DOHH2 (cell line): ENCODE data around the gene SCN8A.
"Not testable (repeated sequence)": the region's sequence is repeated elsewhere in the genome, so short reads cannot be mapped to it uniquely, and the experiment has no call there.

Experiments
- H3F3A ChIP-seq: fragments of 200-600 bp; sonication (generic), shearing (Covaris generic); 2 replicates; pipeline ENCODE4 v1.6.0; 2016; ENCODE audit warnings: antibody characterized with exemption, mild to moderate bottlenecking; ENCODE audit not compliant: control insufficient read depth, insufficient read depth
- H3K27ac ChIP-seq: fragments of 200-600 bp; sonication (generic); 2 replicates; pipeline ENCODE4 v1.5.1; 2014; ENCODE audit warnings: low read depth, mild to moderate bottlenecking, low read length, moderate library complexity
- H3K27me3 ChIP-seq: fragments of 200-600 bp; sonication (generic); 2 replicates; pipeline ENCODE4 v1.6.1; 2014; ENCODE audit warnings: mild to moderate bottlenecking, low read length, mixed read lengths; ENCODE audit not compliant: control insufficient read depth
- H3K36me3 ChIP-seq: fragments of 200-600 bp; sonication (generic); 2 replicates; pipeline ENCODE4 v1.6.1; 2014; ENCODE audit warnings: mild to moderate bottlenecking, low read length, moderate library complexity, mixed read lengths; ENCODE audit not compliant: control insufficient read depth
- H3K4me1 ChIP-seq: fragments of 200-600 bp; sonication (generic); 2 replicates; pipeline ENCODE4 v1.6.1; 2014; ENCODE audit warnings: mild to moderate bottlenecking, low read length, mixed read lengths; ENCODE audit not compliant: control insufficient read depth
- H3K4me2 ChIP-seq: fragments of 200-600 bp; sonication (generic); 2 replicates; pipeline ENCODE4 v1.6.0; 2014; ENCODE audit warnings: mild to moderate bottlenecking, low read length, moderate library complexity
- H3K4me3 ChIP-seq: fragments of 200-600 bp; sonication (generic); 2 replicates; pipeline ENCODE4 v1.5.1; 2014; ENCODE audit warnings: mild to moderate bottlenecking, low read length, mixed read lengths
- H3K79me2 ChIP-seq: fragments of 200-600 bp; sonication (generic); 2 replicates; pipeline ENCODE4 v1.6.1; 2014; ENCODE audit warnings: mild to moderate bottlenecking, low read length, mixed read lengths; ENCODE audit not compliant: control insufficient read depth
- H3K9me2 ChIP-seq: fragments of 200-600 bp; sonication (generic); replicated peaks from 2 replicates; pipeline ENCODE4 v1.6.1; 2014; ENCODE audit warnings: mild to moderate bottlenecking, low read length, mixed read lengths; ENCODE audit not compliant: control insufficient read depth
- H3K9me3 ChIP-seq: fragments of 200-600 bp; sonication (generic); 2 replicates; pipeline ENCODE4 v1.6.1; 2014; ENCODE audit warnings: antibody characterized with exemption, low read length, mixed read lengths; ENCODE audit not compliant: control insufficient read depth, insufficient read depth
- H4K20me1 ChIP-seq: fragments of 200-600 bp; sonication (generic); 2 replicates; pipeline ENCODE4 v1.6.0; 2014; ENCODE audit warnings: low read depth, mild to moderate bottlenecking, antibody characterized with exemption, low read length, moderate library complexity; ENCODE audit not compliant: control insufficient read depth, insufficient read depth
- CTCF ChIP-seq: fragments of 200-600 bp; sonication (generic); IDR thresholded peaks from one replicate; pipeline ENCODE4 v1.5.1; 2014; ENCODE audit warnings: antibody characterized with exemption, mild to moderate bottlenecking, low read depth, low read length; ENCODE audit not compliant: poor library complexity, severe bottlenecking
- EZH2phosphoT487 ChIP-seq: fragments of 200-600 bp; sonication (generic); IDR thresholded peaks from 2 replicates; pipeline ENCODE4 v1.6.1; 2017; ENCODE audit warnings: borderline replicate concordance, mild to moderate bottlenecking, antibody characterized with exemption, low read length, moderate library complexity, mixed read lengths

Gene SCN8A

GRCh38 chr12:51639361-51639760, 48.3 kb downstream of the SCN8A start:
- no peaks in the 10 kb centered on the region for H3K36me3 ChIP-seq
- H3K27me3 ChIP-seq, result 0 out of 2 replicates have a peak, but pooled peaks cover 4% of the 10 kb centered on the region
- no peaks in the 10 kb centered on the region for H4K20me1 ChIP-seq
- H3K4me1 ChIP-seq, result no peaks in the 10 kb centered on the region
- H3K27ac ChIP-seq, result no peak overlapping the region
- no peak overlapping the region for H3K4me2 ChIP-seq
- no peaks in the 10 kb centered on the region for H3F3A ChIP-seq
- TF ChIP-seq CTCF (no peak), EZH2phosphoT487 (no peak)
- no peaks in the 10 kb centered on the region for H3K79me2 ChIP-seq
- H3K9me2 ChIP-seq, result no peaks in the 10 kb centered on the region
- H3K4me3 ChIP-seq, result no peak overlapping the region
- no peaks in the 10 kb centered on the region for H3K9me3 ChIP-seq

DNA sequence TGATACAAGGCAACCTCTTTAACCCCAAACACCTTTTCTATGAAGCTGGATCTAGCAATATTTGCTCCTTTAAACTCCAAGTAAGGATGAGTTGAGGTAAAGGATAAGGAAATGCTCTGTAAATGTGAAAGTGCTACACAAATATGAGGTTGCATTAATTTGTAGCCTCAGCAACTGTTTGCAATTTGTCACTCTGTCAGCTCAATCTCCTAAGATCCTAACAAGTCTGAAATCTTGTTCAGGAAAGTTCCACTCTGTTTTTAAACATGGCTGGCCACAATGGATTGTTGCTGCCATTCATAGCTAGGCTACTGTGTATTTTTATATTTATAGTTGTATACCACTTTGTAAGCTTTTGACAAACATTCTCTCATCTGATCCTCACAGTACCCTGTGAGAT, 51.3 kb downstream of the SCN8A start:
- Histone ChIP-seq H4K20me1 (no peaks in the 10 kb centered on the region), H3K4me1 (no peaks in the 10 kb centered on the region), H3K9me3 (no peaks in the 10 kb centered on the region), H3K79me2 (no peaks in the 10 kb centered on the region), H3K4me2 (no peak overlapping the region), H3K36me3 (no peaks in the 10 kb centered on the region), H3K27me3 (0 out of 2 replicates have a peak, but pooled peaks cover 4% of the 10 kb centered on the region), H3F3A (no peaks in the 10 kb centered on the region), H3K4me3 (no peak overlapping the region), H3K9me2 (no peaks in the 10 kb centered on the region), H3K27ac (no peak overlapping the region)
- no peak for TF ChIP-seq CTCF
- no peak for TF ChIP-seq EZH2phosphoT487

DNA sequence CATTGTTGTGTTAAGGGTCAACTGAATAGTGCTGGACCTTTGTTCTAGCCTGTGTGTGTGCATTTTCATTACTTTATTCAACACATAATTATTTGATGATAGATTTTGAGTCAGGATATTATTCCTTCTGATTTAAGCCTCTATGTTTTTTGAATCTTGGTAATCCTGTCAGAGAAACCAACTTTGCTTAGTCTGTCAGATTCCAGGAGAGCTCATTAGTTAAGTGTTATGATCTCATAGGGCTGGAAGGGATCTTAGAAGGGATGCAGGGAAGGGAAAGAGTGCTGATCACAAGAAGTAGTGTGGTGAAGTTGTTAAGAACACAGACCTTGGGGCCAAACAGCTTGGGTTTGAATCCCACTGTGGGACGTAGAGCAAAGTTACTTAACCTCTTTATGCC, 52.9 kb downstream of the SCN8A start:
- Histone ChIP-seq H3F3A (no peaks in the 10 kb centered on the region), H3K27ac (no peak overlapping the region), H4K20me1 (no peaks in the 10 kb centered on the region), H3K9me2 (no peaks in the 10 kb centered on the region), H3K36me3 (no peaks in the 10 kb centered on the region), H3K9me3 (no peaks in the 10 kb centered on the region), H3K27me3 (0 out of 2 replicates have a peak, but pooled peaks cover 4% of the 10 kb centered on the region), H3K79me2 (no peaks in the 10 kb centered on the region), H3K4me1 (no peaks in the 10 kb centered on the region), H3K4me3 (no peak overlapping the region), H3K4me2 (no peak overlapping the region)
- no peak for TF ChIP-seq CTCF
- TF ChIP-seq EZH2phosphoT487, result no peak

DNA sequence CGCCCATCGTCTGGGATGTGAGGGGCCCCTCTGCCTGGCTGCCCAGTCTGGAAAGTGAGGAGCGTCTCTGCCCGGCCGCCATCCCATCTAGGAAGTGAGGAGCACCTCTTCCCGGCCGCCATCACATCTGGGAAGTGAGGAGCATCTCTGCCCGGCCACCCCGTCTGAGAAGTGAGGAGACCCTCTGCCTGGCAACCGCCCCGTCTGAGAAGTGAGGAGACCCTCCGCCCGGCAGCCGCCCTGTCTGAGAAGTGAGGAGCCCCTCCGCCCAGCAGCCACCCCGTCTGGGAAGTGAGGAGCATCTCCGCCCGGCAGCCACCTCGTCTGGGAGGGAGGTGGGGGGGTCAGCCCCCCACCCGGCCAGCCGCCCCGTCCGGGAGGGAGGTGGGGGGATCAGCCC, 53.7 kb downstream of the SCN8A start:
- not testable (repeated sequence) for H3K9me3 ChIP-seq, H3F3A ChIP-seq, H3K27me3 ChIP-seq, H4K20me1 ChIP-seq, H3K36me3 ChIP-seq, H3K9me2 ChIP-seq, H3K27ac ChIP-seq, H3K79me2 ChIP-seq, H3K4me3 ChIP-seq, H3K4me2 ChIP-seq, H3K4me1 ChIP-seq
